ENCODE data around the gene SCRN3. TPM values are rescaled to one million over a fixed set of nuclear protein-coding genes. Genes with fewer than 3 reads are reported as not detected.

The SCRN3 gene
- total RNA-seq, 1 experiment from 2014 or later: 7.7 TPM

DNA sequence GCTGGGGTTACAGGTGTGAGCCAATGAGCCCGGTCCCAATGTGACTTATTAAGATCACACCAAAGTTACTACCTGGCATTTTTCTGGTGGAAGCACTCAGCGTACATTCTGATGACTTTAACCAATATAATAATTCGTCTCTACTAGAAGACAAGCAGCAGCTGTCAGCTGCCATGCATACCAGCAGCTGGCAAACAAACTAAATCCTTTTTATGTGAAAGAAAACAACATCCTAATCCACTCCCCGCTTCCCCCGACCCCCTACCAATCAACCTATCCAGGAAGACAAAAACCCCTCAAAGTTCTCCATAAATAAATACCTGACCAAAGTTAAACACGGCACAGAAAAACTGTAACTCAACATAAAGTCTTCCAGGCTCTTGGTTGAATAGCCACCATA is 49.2 kb downstream of the SCRN3 start:
- ATAC-seq (no peak), DNase-seq (ENCODE audit: low read depth, low spot score) (no peak)
- H3K27me3 ChIP-seq (ENCODE audit: insufficient read depth, low read length): no peaks in the 10 kb centered on the region
- intact Hi-C loops (cut with micrococcal nuclease): no loop called here
- ChIA-PET CTCF (no interaction called here), POLR2A (no interaction called here), RAD21 (ENCODE audit: low non-redundant PET in 1 of 2, low total read pairs in 2 of 2, uncharacterized antibody in 2 of 2, unreplicated experiment in 2 of 2) (interaction anchor here in 1 of 2 experiments (0.6 kb wide), 1 partner anchor 11 kb away, joined by 4 read pairs; no protein-coding TSS in a partner anchor)
- H4K20me1 ChIP-seq (ENCODE audit: insufficient read depth): no peaks in the 10 kb centered on the region
- TF ChIP-seq ELF1 (IDR thresholded peaks at IDR 0.05; ENCODE audit: borderline replicate concordance, low read depth) (no peak), POLR2AphosphoS5 (IDR thresholded peaks at IDR 0.05; ENCODE audit: low read depth, low read length) (no peak), TCF7L2 (IDR thresholded peaks at IDR 0.05; ENCODE audit: borderline replicate concordance, extremely low read depth, insufficient read depth, insufficient read length) (no peak), SIN3A (IDR thresholded peaks at IDR 0.05; ENCODE audit: low read depth) (no peak)
- H3K79me2 ChIP-seq (ENCODE audit: insufficient read depth, low read length): no peaks in the 10 kb centered on the region
- H3K9me3 ChIP-seq (ENCODE audit: control insufficient read depth in 1 of 2, insufficient read depth in 1 of 2, low read depth in 1 of 2, low read length in 2 of 2): no peaks in the 10 kb centered on the region
- H3K36me3 ChIP-seq (ENCODE audit: control insufficient read depth in 1 of 2, insufficient read depth in 2 of 2, low read length in 2 of 2): no peaks in the 10 kb centered on the region; a peak in 1 of 4 replicates
- no peak overlapping the region for H3K27ac ChIP-seq (ENCODE audit: low read depth, low read length)
- peaks cover 10 to 14% of the 10 kb centered on the region in 2 experiments for H3K4me1 ChIP-seq (ENCODE audit: control insufficient read depth in 1 of 2, insufficient read depth in 2 of 2, low read length in 2 of 2)
- no TSS peak for BruUV-seq (replicated peaks)
- no peak overlapping the region for H3K9ac ChIP-seq (ENCODE audit: low read length)
- no peak overlapping the region for H2AFZ ChIP-seq (ENCODE audit: low read depth, low read length, poor library complexity, severe bottlenecking)
- H3K4me2 ChIP-seq (ENCODE audit: low read length): no peak overlapping the region
- H3K4me3 ChIP-seq (replicated peaks in 1 of 2; ENCODE audit: low read depth in 1 of 2, low read length in 2 of 2): no peak overlapping the region
- no peaks in the 10 kb centered on the region for H3K9me2 ChIP-seq (ENCODE audit: insufficient read depth)

DNA sequence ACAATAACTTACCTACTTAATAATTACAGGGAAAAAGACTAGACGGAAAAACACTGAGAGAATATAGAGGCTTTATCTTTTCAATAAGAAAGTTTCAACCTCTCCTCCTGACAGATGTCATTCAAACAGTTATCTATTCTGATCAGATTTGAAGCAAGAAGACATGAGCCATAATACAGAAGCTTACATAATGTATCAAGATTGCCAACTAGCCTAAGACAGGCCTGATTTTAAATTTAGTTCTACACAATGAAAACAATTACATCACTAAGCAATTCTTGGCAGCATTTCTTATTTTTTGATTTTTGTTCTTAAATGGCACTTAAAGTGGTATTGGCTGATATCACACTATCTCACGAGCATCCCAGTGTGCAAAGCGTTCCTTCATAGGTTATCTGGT is 49.7 kb downstream of the SCRN3 start:
- Histone ChIP-seq H3K27ac (ENCODE audit: low read depth, low read length) (no peak overlapping the region), H3K27me3 (ENCODE audit: insufficient read depth, low read length) (no peaks in the 10 kb centered on the region), H2AFZ (ENCODE audit: low read depth, low read length, poor library complexity, severe bottlenecking) (no peak overlapping the region), H3K36me3 (ENCODE audit: control insufficient read depth in 1 of 2, insufficient read depth in 2 of 2, low read length in 2 of 2) (no peaks in the 10 kb centered on the region; a peak in 1 of 4 replicates), H3K4me1 (ENCODE audit: control insufficient read depth in 1 of 2, insufficient read depth in 2 of 2, low read length in 2 of 2) (peaks cover 10 to 14% of the 10 kb centered on the region in 2 experiments), H3K9ac (ENCODE audit: low read length) (no peak overlapping the region), H3K4me3 (replicated peaks in 1 of 2; ENCODE audit: low read depth in 1 of 2, low read length in 2 of 2) (no peak overlapping the region), H4K20me1 (ENCODE audit: insufficient read depth) (no peaks in the 10 kb centered on the region), H3K9me2 (ENCODE audit: insufficient read depth) (no peaks in the 10 kb centered on the region), H3K9me3 (ENCODE audit: control insufficient read depth in 1 of 2, insufficient read depth in 1 of 2, low read depth in 1 of 2, low read length in 2 of 2) (no peaks in the 10 kb centered on the region), H3K4me2 (ENCODE audit: low read length) (no peak overlapping the region), H3K79me2 (ENCODE audit: insufficient read depth, low read length) (no peaks in the 10 kb centered on the region)
- ChIA-PET CTCF (no interaction called here), POLR2A (no interaction called here), RAD21 (ENCODE audit: low non-redundant PET in 1 of 2, low total read pairs in 2 of 2, uncharacterized antibody in 2 of 2, unreplicated experiment in 2 of 2) (interaction anchor here in 1 of 2 experiments (0.6 kb wide), 1 partner anchor 12 kb away, joined by 4 read pairs; no protein-coding TSS in a partner anchor)
- no peak for DNase-seq (ENCODE audit: low read depth, low spot score)
- intact Hi-C loops (cut with micrococcal nuclease): no loop called here
- BruUV-seq (replicated peaks): no TSS peak
- ATAC-seq: no peak
- TF ChIP-seq, protein P1, sequence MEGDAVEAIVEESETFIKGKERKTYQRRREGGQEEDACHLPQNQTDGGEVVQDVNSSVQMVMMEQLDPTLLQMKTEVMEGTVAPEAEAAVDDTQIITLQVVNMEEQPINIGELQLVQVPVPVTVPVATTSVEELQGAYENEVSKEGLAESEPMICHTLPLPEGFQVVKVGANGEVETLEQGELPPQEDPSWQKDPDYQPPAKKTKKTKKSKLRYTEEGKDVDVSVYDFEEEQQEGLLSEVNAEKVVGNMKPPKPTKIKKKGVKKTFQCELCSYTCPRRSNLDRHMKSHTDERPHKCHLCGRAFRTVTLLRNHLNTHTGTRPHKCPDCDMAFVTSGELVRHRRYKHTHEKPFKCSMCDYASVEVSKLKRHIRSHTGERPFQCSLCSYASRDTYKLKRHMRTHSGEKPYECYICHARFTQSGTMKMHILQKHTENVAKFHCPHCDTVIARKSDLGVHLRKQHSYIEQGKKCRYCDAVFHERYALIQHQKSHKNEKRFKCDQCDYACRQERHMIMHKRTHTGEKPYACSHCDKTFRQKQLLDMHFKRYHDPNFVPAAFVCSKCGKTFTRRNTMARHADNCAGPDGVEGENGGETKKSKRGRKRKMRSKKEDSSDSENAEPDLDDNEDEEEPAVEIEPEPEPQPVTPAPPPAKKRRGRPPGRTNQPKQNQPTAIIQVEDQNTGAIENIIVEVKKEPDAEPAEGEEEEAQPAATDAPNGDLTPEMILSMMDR (IDR thresholded peaks at IDR 0.05 in 2 of 3, conservative IDR thresholded peaks at IDR 0.05 in 1 of 3; ENCODE audit: borderline replicate concordance in 1 of 3, insufficient read depth in 1 of 3, low read depth in 2 of 3, low read length in 2 of 3): no peak
- TF ChIP-seq, protein P2, sequence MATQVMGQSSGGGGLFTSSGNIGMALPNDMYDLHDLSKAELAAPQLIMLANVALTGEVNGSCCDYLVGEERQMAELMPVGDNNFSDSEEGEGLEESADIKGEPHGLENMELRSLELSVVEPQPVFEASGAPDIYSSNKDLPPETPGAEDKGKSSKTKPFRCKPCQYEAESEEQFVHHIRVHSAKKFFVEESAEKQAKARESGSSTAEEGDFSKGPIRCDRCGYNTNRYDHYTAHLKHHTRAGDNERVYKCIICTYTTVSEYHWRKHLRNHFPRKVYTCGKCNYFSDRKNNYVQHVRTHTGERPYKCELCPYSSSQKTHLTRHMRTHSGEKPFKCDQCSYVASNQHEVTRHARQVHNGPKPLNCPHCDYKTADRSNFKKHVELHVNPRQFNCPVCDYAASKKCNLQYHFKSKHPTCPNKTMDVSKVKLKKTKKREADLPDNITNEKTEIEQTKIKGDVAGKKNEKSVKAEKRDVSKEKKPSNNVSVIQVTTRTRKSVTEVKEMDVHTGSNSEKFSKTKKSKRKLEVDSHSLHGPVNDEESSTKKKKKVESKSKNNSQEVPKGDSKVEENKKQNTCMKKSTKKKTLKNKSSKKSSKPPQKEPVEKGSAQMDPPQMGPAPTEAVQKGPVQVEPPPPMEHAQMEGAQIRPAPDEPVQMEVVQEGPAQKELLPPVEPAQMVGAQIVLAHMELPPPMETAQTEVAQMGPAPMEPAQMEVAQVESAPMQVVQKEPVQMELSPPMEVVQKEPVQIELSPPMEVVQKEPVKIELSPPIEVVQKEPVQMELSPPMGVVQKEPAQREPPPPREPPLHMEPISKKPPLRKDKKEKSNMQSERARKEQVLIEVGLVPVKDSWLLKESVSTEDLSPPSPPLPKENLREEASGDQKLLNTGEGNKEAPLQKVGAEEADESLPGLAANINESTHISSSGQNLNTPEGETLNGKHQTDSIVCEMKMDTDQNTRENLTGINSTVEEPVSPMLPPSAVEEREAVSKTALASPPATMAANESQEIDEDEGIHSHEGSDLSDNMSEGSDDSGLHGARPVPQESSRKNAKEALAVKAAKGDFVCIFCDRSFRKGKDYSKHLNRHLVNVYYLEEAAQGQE (IDR thresholded peaks at IDR 0.05; ENCODE audit: low read depth): no peak
- no peak for TF ChIP-seq RAD21 (IDR thresholded peaks at IDR 0.05; ENCODE audit: low read depth)
- no peak for TF ChIP-seq SRF (IDR thresholded peaks at IDR 0.05; ENCODE audit: low read depth)
- TF ChIP-seq EGR1 (IDR thresholded peaks at IDR 0.05; ENCODE audit: low read depth): no peak
- TF ChIP-seq POLR2AphosphoS5 (IDR thresholded peaks at IDR 0.05; ENCODE audit: low read depth, low read length): no peak
- no peak for TF ChIP-seq ZFX (IDR thresholded peaks at IDR 0.05)
- TF ChIP-seq JUND (IDR thresholded peaks at IDR 0.05): no peak
- TF ChIP-seq, protein P3, sequence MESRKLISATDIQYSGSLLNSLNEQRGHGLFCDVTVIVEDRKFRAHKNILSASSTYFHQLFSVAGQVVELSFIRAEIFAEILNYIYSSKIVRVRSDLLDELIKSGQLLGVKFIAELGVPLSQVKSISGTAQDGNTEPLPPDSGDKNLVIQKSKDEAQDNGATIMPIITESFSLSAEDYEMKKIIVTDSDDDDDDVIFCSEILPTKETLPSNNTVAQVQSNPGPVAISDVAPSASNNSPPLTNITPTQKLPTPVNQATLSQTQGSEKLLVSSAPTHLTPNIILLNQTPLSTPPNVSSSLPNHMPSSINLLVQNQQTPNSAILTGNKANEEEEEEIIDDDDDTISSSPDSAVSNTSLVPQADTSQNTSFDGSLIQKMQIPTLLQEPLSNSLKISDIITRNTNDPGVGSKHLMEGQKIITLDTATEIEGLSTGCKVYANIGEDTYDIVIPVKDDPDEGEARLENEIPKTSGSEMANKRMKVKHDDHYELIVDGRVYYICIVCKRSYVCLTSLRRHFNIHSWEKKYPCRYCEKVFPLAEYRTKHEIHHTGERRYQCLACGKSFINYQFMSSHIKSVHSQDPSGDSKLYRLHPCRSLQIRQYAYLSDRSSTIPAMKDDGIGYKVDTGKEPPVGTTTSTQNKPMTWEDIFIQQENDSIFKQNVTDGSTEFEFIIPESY (IDR thresholded peaks at IDR 0.05; ENCODE audit: extremely low read depth, insufficient replicate concordance, low read length): no peak
- TF ChIP-seq FOSL1 (IDR thresholded peaks at IDR 0.05; ENCODE audit: low read depth): no peak
- no peak for TF ChIP-seq CBX3 (IDR thresholded peaks at IDR 0.05; ENCODE audit: low read depth)

Data from HCT116 (cell line).